Epithelial cell of esophagus (primary cell): ENCODE measurements around the gene ABCC4.

Experiments
- DNase-seq: peaks from one replicate; pipeline ENCODE4 v3.0.0; 2010; ENCODE audit warnings: low read depth
- H3K4me3 ChIP-seq: 2 replicates; pipeline ENCODE4 v1.5.1; 2011; ENCODE audit warnings: mild to moderate bottlenecking, low read length, control low read depth
- TF ChIP-seq, protein P1 (sequence below): IDR thresholded peaks from 2 replicates; pipeline ENCODE4 v1.5.1; 2011; ENCODE audit warnings: low read depth, mild to moderate bottlenecking, low read length, control low read depth, inconsistent platforms; ENCODE audit not compliant: insufficient read depth; ENCODE audit errors: missing control alignments

The ABCC4 gene

DNA sequence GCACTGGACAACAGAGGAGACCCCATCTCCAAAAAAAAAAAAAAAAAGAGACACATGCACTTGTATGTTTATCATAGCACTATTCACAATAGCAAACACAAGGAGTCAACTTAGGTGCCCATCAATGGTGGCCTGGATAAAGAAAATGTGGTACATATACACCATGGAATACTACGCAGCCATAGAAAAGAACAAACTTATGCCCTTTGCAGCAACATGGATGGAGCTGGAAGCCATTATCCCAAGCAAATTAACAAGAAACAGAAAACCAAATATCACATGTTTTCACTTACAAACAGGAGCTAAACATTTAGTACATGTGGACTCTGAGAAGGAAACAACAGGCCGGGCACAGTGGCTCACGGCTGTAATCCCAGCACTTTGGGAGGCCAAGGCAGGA lies 155.7 kb downstream of the ABCC4 start:
- DNase-seq = no peak
- H3K4me3 ChIP-seq = no peak overlapping the region
- TF ChIP-seq, protein P1, sequence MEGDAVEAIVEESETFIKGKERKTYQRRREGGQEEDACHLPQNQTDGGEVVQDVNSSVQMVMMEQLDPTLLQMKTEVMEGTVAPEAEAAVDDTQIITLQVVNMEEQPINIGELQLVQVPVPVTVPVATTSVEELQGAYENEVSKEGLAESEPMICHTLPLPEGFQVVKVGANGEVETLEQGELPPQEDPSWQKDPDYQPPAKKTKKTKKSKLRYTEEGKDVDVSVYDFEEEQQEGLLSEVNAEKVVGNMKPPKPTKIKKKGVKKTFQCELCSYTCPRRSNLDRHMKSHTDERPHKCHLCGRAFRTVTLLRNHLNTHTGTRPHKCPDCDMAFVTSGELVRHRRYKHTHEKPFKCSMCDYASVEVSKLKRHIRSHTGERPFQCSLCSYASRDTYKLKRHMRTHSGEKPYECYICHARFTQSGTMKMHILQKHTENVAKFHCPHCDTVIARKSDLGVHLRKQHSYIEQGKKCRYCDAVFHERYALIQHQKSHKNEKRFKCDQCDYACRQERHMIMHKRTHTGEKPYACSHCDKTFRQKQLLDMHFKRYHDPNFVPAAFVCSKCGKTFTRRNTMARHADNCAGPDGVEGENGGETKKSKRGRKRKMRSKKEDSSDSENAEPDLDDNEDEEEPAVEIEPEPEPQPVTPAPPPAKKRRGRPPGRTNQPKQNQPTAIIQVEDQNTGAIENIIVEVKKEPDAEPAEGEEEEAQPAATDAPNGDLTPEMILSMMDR = no peak

DNA sequence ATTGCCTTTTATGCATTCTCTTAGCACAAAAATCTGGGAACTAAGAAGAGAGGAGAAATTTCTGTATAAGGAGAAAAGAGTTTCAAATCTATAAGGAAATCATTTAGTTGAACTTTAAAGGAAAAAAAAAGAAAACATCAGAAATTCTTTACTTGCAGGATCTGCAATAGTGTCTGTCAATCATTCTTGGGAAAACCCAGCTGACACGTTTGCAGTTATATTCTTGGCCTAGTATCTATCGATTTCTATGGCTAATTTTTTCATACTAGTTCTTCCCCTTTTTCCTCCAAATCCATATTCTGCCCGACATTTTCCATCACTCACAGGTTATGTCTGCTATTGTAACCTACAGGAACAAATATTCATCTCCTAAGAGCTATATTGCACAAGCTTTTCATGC lies 160.7 kb downstream of the ABCC4 start:
- DNase-seq = no peak
- TF ChIP-seq, protein P1 = no peak
- H3K4me3 ChIP-seq = no peak overlapping the region

DNA sequence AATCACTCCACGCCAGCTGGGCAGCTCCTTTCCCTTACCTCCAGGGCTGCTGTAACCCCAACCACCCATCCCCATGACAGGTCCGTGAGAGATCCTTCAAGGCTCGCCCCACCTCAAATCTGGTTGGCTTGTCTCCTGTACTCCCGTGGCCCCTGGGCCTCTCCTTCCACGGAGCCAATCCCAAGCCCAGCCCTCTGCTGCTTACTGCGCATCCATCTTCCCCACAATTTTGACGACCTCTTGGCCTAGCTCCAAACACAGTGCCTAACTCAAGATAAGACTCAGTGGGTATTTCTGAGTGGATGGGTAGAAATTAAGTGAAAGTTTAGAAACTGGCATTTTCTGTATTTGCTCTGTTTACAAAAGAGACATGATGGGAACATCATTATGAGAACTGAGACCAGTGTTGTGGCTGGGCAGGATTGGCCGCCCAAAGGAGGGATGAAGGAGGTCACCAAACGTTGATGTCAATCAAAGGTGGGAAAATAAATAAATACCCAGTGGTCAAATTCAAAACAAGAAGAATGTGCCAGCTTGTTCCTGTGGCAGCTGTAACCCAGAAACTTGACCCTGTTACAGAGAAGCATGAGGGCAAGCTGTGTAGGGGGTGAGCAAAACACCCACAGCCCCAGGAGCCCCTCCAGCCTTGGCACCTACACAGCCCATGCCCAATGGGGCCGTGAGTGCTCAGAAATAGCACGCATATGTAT lies 162.2 kb downstream of the ABCC4 start:
- no peak for DNase-seq
- no peak overlapping the region for H3K4me3 ChIP-seq
- TF ChIP-seq, protein P1 = no peak

DNA sequence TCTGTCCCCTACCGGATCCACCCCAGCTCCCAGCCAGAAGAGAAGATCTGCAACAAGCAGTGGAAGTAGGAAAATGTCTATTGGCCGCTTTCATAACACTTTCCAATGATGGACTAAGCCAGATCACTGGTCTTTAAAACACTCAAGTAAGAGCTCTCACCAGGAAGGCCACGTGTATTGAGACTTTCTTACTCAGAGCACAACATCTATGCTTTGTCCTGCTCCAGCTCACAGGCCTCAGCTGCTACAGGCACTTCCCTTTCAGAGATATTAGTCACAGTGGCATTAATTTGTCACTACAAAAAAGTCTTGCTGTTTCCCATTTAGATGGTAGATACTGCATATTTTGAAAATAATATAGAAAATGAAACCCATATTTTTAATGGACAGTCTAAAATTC lies 164.2 kb downstream of the ABCC4 start:
- peak; percentile 46 for DNase-seq

DNA sequence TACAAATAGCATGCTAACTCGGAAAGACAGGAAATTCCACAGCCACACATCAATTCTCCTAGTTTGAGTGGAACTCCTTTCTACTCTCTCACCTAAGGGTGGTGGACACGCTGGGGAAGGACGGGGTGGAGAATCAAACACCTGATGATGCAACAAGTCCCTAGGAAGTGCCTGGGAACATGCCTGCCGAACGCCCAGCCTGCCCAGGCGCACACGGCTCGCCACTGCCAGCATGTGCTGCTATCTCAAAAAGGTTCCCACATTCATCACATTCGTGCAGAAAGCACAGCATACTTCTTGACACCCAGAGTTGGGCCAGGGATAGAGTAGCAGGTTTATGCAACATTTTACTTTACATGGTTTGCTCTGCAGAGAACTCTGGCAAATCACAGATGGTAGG lies 164.6 kb downstream of the ABCC4 start:
- DNase-seq = no peak
- no peak overlapping the region for H3K4me3 ChIP-seq
- TF ChIP-seq, protein P1 = no peak

More for the DNA sequence above, 164.2 kb downstream of the ABCC4 start:
- TF ChIP-seq, protein P1 = no peak
- no peak overlapping the region for H3K4me3 ChIP-seq

DNA sequence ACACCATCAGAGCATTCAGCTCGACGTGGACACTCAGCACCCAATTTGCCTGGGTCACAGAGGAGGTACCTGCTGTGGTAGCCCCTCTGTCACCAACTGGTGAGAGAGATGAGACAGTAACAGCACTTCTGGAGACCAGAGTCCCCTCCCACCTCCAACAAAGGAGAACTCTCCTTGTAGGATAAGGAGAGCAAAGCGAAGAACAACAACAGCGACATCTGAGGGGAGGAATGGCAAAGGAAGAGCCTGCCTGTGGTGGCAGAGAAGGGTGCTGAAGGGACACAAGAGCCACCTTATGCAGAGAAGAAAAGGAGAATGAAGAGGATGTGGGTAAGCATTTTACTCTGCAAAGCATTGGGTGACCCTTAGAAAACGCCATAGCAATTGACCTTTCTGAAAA lies 167.8 kb downstream of the ABCC4 start:
- DNase-seq = no peak
- TF ChIP-seq, protein P1 = no peak
- no peak overlapping the region for H3K4me3 ChIP-seq

DNA sequence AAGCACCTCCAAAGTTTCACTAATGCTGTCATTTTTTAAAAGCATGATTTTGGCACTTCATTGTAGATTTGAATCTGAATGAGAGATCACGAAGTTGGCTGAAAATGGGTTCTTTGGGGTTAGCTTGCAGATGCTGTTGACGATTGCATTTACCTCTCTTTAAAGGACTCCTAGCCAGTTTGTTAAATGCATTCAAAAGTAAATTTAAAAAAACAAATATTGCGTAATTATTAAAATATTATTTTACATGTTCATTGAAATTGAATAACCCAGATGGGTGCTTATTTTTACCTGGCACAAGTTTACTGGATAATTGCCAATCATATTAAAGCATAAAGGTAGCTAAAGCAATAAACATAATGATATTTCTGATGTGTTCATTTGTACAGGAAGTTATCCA lies 172.2 kb downstream of the ABCC4 start:
- TF ChIP-seq, protein P1 = no peak
- no peak for DNase-seq
- no peak overlapping the region for H3K4me3 ChIP-seq
